ENCODE data around the gene DOCK7. TPM values are rescaled to one million over a fixed set of nuclear protein-coding genes. Genes with fewer than 3 reads are reported as not detected.

The DOCK7 gene
- polyA plus RNA-seq, 1 donor: 33.4 TPM

GRCh38 chr1:62406576-62406975 lies 281.6 kb downstream of the DOCK7 start:
- DNase-seq (ENCODE audit: low read depth): no peak

- DNase-seq (ENCODE audit: low read depth): no peak
These were observed 282.9 kb downstream of the DOCK7 start for GRCh38 chr1:62405247-62405646.

Other genes with a start within 250 kb of the DOCK7 start
- gene ANGPTL3, start 90.9 kb downstream of the DOCK7 start, polyA plus RNA-seq (ENCODE audit: insufficient read length): 0.30 TPM
- 7.9 TPM for gene ATG4C, start 95.7 kb upstream of the DOCK7 start, polyA plus RNA-seq (ENCODE audit: insufficient read length)

All from forelimb muscle (tissue), 1 donor.